ENCODE data around the gene TMEM208.

- TF ChIP-seq CTCF (IDR thresholded peaks at IDR 0.05), result peak in 1 of 3 donors; percentile 34
- peak; percentile 43 for TF ChIP-seq EP300 (IDR thresholded peaks at IDR 0.05)
- peak; percentile 88 for TF ChIP-seq POLR2A (IDR thresholded peaks at IDR 0.05)
Observed at GRCh38 chr16:67226804-67227566, at the start of gene TMEM208.
